Mesenchymal stem cell (in vitro differentiated cells and primary cell): ENCODE data around the gene BID.

Experiments
- DNase-seq: peaks from one replicate; pipeline ENCODE4 v3.0.0-alpha.2; 2013
- H2AFZ ChIP-seq: one replicate; pipeline ENCODE4 v1.6.1; 2013; ENCODE audit warnings: low read depth, mild to moderate bottlenecking, control low read depth, inconsistent platforms, low read length, moderate library complexity
- H2AK5ac ChIP-seq: 2 replicates; pipeline ENCODE4 v1.6.1; 2013; ENCODE audit warnings: low read length, moderate library complexity, mild to moderate bottlenecking, inconsistent platforms; ENCODE audit not compliant: severe bottlenecking
- H2BK120ac ChIP-seq: one replicate; pipeline ENCODE4 v1.6.1; 2013; ENCODE audit warnings: low read depth, mild to moderate bottlenecking, inconsistent platforms, low read length, moderate library complexity
- H2BK12ac ChIP-seq, 2 experiments: one replicate each; pipeline ENCODE4 v1.6.1; 2013; ENCODE audit warnings: inconsistent platforms in 2 of 2, low read length in 2 of 2, mild to moderate bottlenecking in 2 of 2, moderate library complexity in 2 of 2, control low read depth in 1 of 2
- H2BK15ac ChIP-seq: one replicate; pipeline ENCODE4 v1.6.1; 2013; ENCODE audit warnings: mild to moderate bottlenecking, low read depth, inconsistent platforms; ENCODE audit not compliant: poor library complexity, severe bottlenecking
- H2BK5ac ChIP-seq: 2 replicates; pipeline ENCODE4 v1.6.1; 2013; ENCODE audit warnings: low read depth, mild to moderate bottlenecking, low read length, control low read depth, inconsistent platforms; ENCODE audit not compliant: poor library complexity, severe bottlenecking
- H3K14ac ChIP-seq, 2 experiments: one replicate each; pipeline ENCODE4 v1.6.1; 2013; ENCODE audit warnings: inconsistent platforms in 2 of 2, low read length in 2 of 2, control low read depth in 1 of 2, mild to moderate bottlenecking in 1 of 2, moderate library complexity in 1 of 2
- H3K18ac ChIP-seq, 2 experiments: one replicate each; pipeline ENCODE4 v1.6.1; 2013; ENCODE audit warnings: inconsistent platforms in 2 of 2, low read length in 2 of 2, control low read depth in 1 of 2, low read depth in 1 of 2, mild to moderate bottlenecking in 1 of 2
- H3K23ac ChIP-seq, 2 experiments: one replicate each; pipeline ENCODE4 v1.6.1; 2013; ENCODE audit warnings: inconsistent platforms in 2 of 2, low read length in 2 of 2, mild to moderate bottlenecking in 2 of 2, moderate library complexity in 2 of 2, control low read depth in 1 of 2
- H3K27ac ChIP-seq: 2 replicates; pipeline ENCODE4 v1.5.1; 2013; ENCODE audit warnings: mild to moderate bottlenecking, moderate library complexity, low read length, control low read depth, inconsistent platforms; ENCODE audit not compliant: poor library complexity, severe bottlenecking
- H3K27me3 ChIP-seq, 2 experiments: 2 replicates each; pipeline versions ENCODE4 v1.6.1 to v1.7.0; 2013; ENCODE audit warnings: low read length in 2 of 2, mild to moderate bottlenecking in 2 of 2, moderate library complexity in 2 of 2, control low read depth in 1 of 2, inconsistent platforms in 1 of 2; ENCODE audit not compliant: control insufficient read depth in 1 of 2, insufficient read depth in 1 of 2
- H3K36me3 ChIP-seq, 2 experiments: 2 replicates each; pipeline versions ENCODE4 v1.6.1 to v1.7.0; 2013; ENCODE audit warnings: low read length in 2 of 2, control low read depth in 1 of 2, inconsistent platforms in 1 of 2, low read depth in 1 of 2, mild to moderate bottlenecking in 1 of 2; ENCODE audit not compliant: insufficient read depth in 2 of 2, control insufficient read depth in 1 of 2
- H3K4ac ChIP-seq, 2 experiments: one replicate each; pipeline ENCODE4 v1.6.1; 2013; ENCODE audit warnings: inconsistent platforms in 2 of 2, low read length in 2 of 2, mild to moderate bottlenecking in 2 of 2, moderate library complexity in 2 of 2, control low read depth in 1 of 2, low read depth in 1 of 2
- H3K4me1 ChIP-seq: 2 replicates; pipeline ENCODE4 v1.6.1; 2013; ENCODE audit warnings: low read depth, low read length, control low read depth; ENCODE audit not compliant: control insufficient read depth, insufficient read depth
- H3K4me2 ChIP-seq: 2 replicates; pipeline ENCODE4 v1.6.1; 2013; ENCODE audit warnings: low read length, mild to moderate bottlenecking, inconsistent platforms; ENCODE audit not compliant: poor library complexity, severe bottlenecking
- H3K4me3 ChIP-seq, 2 experiments: 2 replicates each; pipeline versions ENCODE4 v1.5.1 to v1.7.0; 2013; ENCODE audit warnings: low read length in 2 of 2, mild to moderate bottlenecking in 2 of 2, control low read depth in 1 of 2, low read depth in 1 of 2; ENCODE audit not compliant: insufficient read depth in 1 of 2
- H3K79me1 ChIP-seq: replicated peaks from 2 replicates; pipeline ENCODE4 v1.6.1; 2013; ENCODE audit warnings: mild to moderate bottlenecking, control low read depth, low read length, inconsistent platforms; ENCODE audit not compliant: poor library complexity, severe bottlenecking
- H3K9ac ChIP-seq: 2 replicates; pipeline ENCODE4 v1.7.0; 2013; ENCODE audit warnings: mild to moderate bottlenecking, low read length, moderate library complexity
- H3K9me3 ChIP-seq: 2 replicates; pipeline ENCODE4 v1.7.0; 2013; ENCODE audit warnings: mild to moderate bottlenecking, low read length; ENCODE audit not compliant: control insufficient read depth
- H4K8ac ChIP-seq: one replicate; pipeline ENCODE4 v1.6.1; 2013; ENCODE audit warnings: inconsistent platforms, mild to moderate bottlenecking, low read length, moderate library complexity
- H4K91ac ChIP-seq: one replicate; pipeline ENCODE4 v1.6.1; 2013; ENCODE audit warnings: mild to moderate bottlenecking, low read length, inconsistent platforms
- WGBS: methylation state at CpG from one replicate; pipeline ENCODE4 v1.1.7; 2013; ENCODE audit warnings: mixed read lengths; 5-methylcytosine and 5-hydroxymethylcytosine counted together

BID gene

DNA sequence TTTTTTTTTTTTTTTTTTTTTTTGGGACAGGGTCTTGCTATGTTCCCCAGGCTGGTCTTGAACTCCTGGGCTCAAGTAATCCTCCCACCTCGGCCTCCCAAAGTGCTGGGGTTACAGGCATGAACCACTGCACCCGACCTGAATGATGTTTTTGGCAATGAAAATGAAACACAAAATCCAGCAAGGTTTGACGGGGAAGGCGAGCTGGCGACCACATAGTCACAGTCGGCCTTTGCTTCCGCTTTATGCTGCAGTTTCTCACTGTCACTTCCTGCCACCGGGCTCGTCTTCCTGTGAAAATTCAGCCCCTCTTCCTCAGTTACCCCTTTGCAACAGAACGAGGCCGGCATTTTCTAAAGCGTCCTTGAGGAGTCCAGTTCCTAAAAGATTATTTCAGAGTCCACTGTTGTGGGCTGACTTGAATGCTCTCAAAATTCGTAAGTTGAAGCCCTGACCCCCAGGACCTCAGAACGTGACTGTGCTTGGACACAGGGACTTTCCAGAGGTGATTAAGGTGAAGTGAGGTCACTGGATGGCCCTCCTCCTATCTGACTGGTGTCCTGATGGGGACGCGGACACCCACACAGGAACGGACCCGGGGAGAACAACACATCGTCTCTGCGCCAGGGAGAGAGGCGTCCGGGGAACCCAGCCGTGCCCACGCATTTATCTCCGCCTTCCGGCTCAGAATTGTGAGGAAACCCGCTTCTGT is 2.9 kb upstream of the BID start:
- Histone ChIP-seq H3K36me3 (no peaks in the 10 kb centered on the region), H3K18ac (no peak overlapping the region), H3K9me3 (no peaks in the 10 kb centered on the region), H2BK5ac (no peak overlapping the region), H2AFZ (no peak overlapping the region), H3K79me1 (peaks cover 8% of the 10 kb centered on the region), H3K4me3 (no peak overlapping the region), H2BK15ac (no peak overlapping the region), H2BK120ac (no peak overlapping the region), H3K4ac (no peak overlapping the region), H4K8ac (no peak overlapping the region), H4K91ac (no peak overlapping the region), H3K9ac (peak overlapping the region; percentile 20), H3K27ac (no peak overlapping the region), H3K4me1 (peaks cover 39% of the 10 kb centered on the region), H2BK12ac (no peak overlapping the region), H3K27me3 (peaks cover 0 to 14% of the 10 kb centered on the region in 2 experiments), H3K4me2 (no peak overlapping the region), H3K23ac (no peak overlapping the region), H2AK5ac (no peak overlapping the region), H3K14ac (no peak overlapping the region)
- 84% methylated on average over 27 of the region's 27 CpGs for whole genome bisulfite sequencing
- DNase-seq, result no peak

DNA sequence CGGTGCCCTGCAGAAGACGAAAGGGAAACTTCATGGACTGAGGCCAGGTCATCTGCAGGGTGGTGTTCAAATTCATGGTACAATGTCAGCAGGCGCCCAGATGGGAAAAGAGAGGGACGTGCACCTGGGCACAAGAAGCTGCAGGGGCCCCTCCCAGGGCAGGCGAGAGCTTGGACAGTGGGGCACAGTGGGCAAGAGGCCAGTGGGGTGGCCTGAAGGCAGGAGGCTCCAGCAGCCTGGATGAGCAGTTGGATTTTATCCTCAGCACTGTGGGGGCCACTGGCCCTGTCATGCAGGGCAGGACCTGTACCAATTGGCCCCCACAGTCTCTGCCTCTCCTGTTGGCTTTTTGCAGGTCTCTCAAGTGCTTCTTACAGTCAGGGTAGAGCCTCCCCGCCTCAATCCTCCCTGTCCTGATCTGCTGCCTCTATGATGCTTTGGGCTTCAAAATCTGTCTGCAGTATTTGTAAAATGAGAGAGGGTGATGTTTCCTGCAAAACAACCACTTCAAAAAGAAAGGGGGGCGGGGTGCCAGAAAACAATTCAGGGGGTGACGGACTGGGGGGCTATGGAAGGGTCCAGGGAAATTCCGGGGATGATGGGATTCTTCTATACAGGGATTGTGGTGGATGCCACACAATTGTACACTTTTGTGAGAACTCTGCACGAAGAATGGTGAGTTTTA is 1.7 kb upstream of the BID start:
- no peak overlapping the region for H2BK12ac ChIP-seq
- H2AK5ac ChIP-seq, result no peak overlapping the region
- H3K9me3 ChIP-seq, result no peaks in the 10 kb centered on the region
- H3K79me1 ChIP-seq, result peaks cover 12% of the 10 kb centered on the region
- no peak overlapping the region for H3K23ac ChIP-seq
- H2BK15ac ChIP-seq, result no peak overlapping the region
- no peak overlapping the region for H2BK5ac ChIP-seq
- H3K9ac ChIP-seq, result no peak overlapping the region
- WGBS, result 95% methylated on average over 9 of the region's 10 CpGs
- H3K4me1 ChIP-seq, result peaks cover 34% of the 10 kb centered on the region
- H4K91ac ChIP-seq, result no peak overlapping the region
- no peak overlapping the region for H3K4ac ChIP-seq
- H3K18ac ChIP-seq, result no peak overlapping the region
- H3K27ac ChIP-seq, result no peak overlapping the region
- H4K8ac ChIP-seq, result no peak overlapping the region
- peaks cover 0 to 4% of the 10 kb centered on the region in 2 experiments for H3K36me3 ChIP-seq
- no peak overlapping the region for H2BK120ac ChIP-seq
- H3K27me3 ChIP-seq, result peaks cover 0 to 10% of the 10 kb centered on the region in 2 experiments
- H3K4me3 ChIP-seq, result no peak overlapping the region
- no peak overlapping the region for H3K4me2 ChIP-seq
- H2AFZ ChIP-seq, result no peak overlapping the region
- no peak for DNase-seq
- no peak overlapping the region for H3K14ac ChIP-seq

DNA sequence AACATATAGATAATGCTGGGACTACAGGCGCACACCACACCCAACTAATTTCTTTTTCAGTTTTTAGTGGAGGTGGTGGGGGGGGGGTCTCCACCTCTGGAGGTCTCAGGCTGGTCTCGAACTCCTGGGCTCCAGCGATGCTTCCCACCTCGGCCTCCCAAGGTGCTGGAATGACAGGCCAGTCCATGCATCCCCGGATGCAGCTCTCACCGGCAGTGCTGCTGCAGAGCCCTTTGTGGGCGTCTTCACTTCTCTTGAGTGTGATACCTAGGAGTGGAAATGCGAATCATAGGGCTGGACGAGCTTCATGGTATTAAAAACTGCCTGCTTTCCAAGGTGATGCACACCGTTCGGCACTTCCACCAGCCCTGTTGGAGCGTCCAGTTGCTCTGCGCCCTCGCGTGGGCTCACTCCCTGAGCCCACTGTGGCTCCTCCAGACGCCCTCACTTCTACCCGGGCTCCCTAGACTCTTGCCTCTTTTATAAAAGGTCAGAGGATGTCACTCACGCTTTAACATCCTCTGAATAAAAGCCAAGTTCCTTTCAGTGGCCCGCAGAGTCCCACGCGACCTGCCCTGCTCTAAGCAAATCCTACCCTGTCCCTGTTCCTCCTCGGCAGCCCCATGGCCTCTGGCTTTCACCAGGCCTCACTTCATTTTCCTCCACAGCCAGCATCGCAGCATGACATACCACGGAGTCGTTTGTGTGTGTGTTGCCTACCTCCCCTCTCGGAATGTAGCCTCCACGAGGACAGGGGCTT is 837 bp upstream of the BID start:
- Histone ChIP-seq H3K18ac (no peak overlapping the region), H3K79me1 (peaks cover 14% of the 10 kb centered on the region), H3K4me1 (peaks cover 28% of the 10 kb centered on the region), H3K9ac (peak overlapping the region; percentile 63), H3K9me3 (no peaks in the 10 kb centered on the region), H4K8ac (no peak overlapping the region), H2BK15ac (no peak overlapping the region), H2AK5ac (no peak overlapping the region), H3K23ac (no peak overlapping the region), H3K4me2 (no peak overlapping the region), H2BK5ac (no peak overlapping the region), H3K27me3 (peaks cover 0 to 8% of the 10 kb centered on the region in 2 experiments), H2BK120ac (no peak overlapping the region), H3K4ac (no peak overlapping the region), H3K27ac (no peak overlapping the region), H2BK12ac (no peak overlapping the region), H3K14ac (no peak overlapping the region), H3K4me3 (peak overlapping the region in 1 of 2 experiments; percentile 73), H2AFZ (no peak overlapping the region), H4K91ac (no peak overlapping the region), H3K36me3 (peaks cover 0 to 4% of the 10 kb centered on the region in 2 experiments)
- no peak for DNase-seq
- 82% methylated on average over 26 of the region's 27 CpGs for WGBS
